SJSA1 (cell line): ENCODE data around the gene TBC1D2B. TPM values are rescaled to one million over a fixed set of nuclear protein-coding genes. Genes with fewer than 3 reads are reported as not detected.
A peak's percentile ranks its signal among the peaks of the same experiment; 100 is the strongest.

Source experiments
- DNase-seq, 2 experiments: peaks; one replicate each; pipeline ENCODE4 v3.0.0-alpha.2; 2015 to 2020; ENCODE audit warnings: low spot score in 2 of 2, low read depth in 1 of 2
- H3K27ac ChIP-seq: fragments of 250-450 bp; sonication (Bioruptor Pico); 2 replicates; pipeline ENCODE4 v1.5.1; 2020; ENCODE audit warnings: mild to moderate bottlenecking, moderate library complexity
- H3K27me3 ChIP-seq: fragments of 250-450 bp; sonication (Bioruptor Pico); replicated peaks from 2 replicates; pipeline ENCODE4 v1.5.1; 2020; ENCODE audit warnings: mild to moderate bottlenecking, moderate library complexity
- H3K36me3 ChIP-seq: fragments of 250-450 bp; sonication (Bioruptor Pico); 2 replicates; pipeline ENCODE4 v1.5.1; 2020; ENCODE audit warnings: mild to moderate bottlenecking
- H3K4me1 ChIP-seq: fragments of 250-450 bp; sonication (Bioruptor Pico); replicated peaks from 2 replicates; pipeline ENCODE4 v1.6.1; 2021; ENCODE audit warnings: mild to moderate bottlenecking
- H3K4me3 ChIP-seq: fragments of 250-450 bp; sonication (Bioruptor Pico); 2 replicates; pipeline ENCODE4 v1.5.1; 2020; ENCODE audit warnings: mild to moderate bottlenecking
- H3K9me3 ChIP-seq: fragments of 250-450 bp; sonication (Bioruptor Pico); replicated peaks from 2 replicates; pipeline ENCODE4 v1.5.1; 2020; ENCODE audit warnings: mild to moderate bottlenecking
- total RNA-seq: library from RNA; depleted of rRNA; stranded (reverse); fragments of >200 nt; shearing (Covaris generic); gene quantifications from 2 replicates; pipeline ENCODE4 v1.2.3, GENCODE V29; 2014

The TBC1D2B gene
- total RNA-seq, 1 experiment from 2014 or later = 28.2 TPM

- Histone ChIP-seq H3K27me3 (no peaks in the 10 kb centered on the region), H3K36me3 (peaks cover 18% of the 10 kb centered on the region), H3K9me3 (0 out of 2 replicates have a peak, but pooled peaks cover 2% of the 10 kb centered on the region), H3K4me3 (no peak overlapping the region), H3K4me1 (peaks cover 88% of the 10 kb centered on the region), H3K27ac (peak overlapping the region; percentile 30)
- DNase-seq = peak in 1 of 2 experiments; percentile 61
These were observed 5.2 kb downstream of the TBC1D2B start for GRCh38 chr15:78072080-78072892.

GRCh38 chr15:78071383-78071782, 6.1 kb downstream of the TBC1D2B start:
- no peaks in the 10 kb centered on the region for H3K9me3 ChIP-seq
- no peak overlapping the region for H3K4me3 ChIP-seq
- peaks cover 13% of the 10 kb centered on the region for H3K36me3 ChIP-seq
- DNase-seq = no peak
- H3K27ac ChIP-seq = no peak overlapping the region
- peaks cover 88% of the 10 kb centered on the region for H3K4me1 ChIP-seq
- H3K27me3 ChIP-seq = no peaks in the 10 kb centered on the region

DNA sequence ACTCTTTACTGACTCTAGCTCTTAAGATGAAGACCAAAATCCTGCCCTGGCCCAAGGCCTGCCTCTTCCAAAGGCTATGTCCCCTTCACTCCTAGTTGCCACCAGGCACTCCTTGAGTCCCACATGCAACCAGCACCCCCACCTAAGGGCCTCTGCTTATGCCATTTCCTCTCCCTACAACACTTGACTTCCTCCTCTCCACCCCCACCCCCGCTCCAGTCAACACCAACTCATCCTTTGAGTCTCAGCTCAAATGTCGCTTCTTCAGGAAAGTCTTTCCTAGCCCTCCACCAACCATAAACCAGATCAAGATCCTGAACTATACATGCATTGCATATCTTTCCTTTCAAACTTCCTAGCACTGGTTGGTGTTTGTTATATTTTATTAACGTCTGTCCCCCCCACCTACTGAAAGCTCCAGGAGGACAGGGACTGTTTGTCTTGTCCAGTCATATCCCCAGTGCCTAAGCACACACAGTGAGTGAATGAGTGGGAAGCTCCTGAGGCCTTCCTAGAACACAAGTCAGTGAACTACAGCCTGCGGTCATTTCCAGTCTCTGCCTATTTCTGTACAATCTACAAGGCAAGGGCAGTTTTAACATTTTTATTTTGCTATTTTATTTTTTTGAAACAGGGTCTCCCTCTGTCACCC, 7.3 kb downstream of the TBC1D2B start:
- no peak overlapping the region for H3K27ac ChIP-seq
- no peak overlapping the region for H3K4me3 ChIP-seq
- DNase-seq = no peak
- no peaks in the 10 kb centered on the region for H3K9me3 ChIP-seq
- H3K36me3 ChIP-seq = peaks cover 10% of the 10 kb centered on the region
- H3K4me1 ChIP-seq = peaks cover 84% of the 10 kb centered on the region
- no peaks in the 10 kb centered on the region for H3K27me3 ChIP-seq

GRCh38 chr15:78069462-78070029, 8.0 kb downstream of the TBC1D2B start:
- Histone ChIP-seq H3K27me3 (no peaks in the 10 kb centered on the region), H3K9me3 (no peaks in the 10 kb centered on the region), H3K27ac (no peak overlapping the region), H3K36me3 (peaks cover 6% of the 10 kb centered on the region), H3K4me3 (no peak overlapping the region), H3K4me1 (peaks cover 84% of the 10 kb centered on the region)
- DNase-seq = no peak

GRCh38 chr15:78069052-78069414, 8.5 kb downstream of the TBC1D2B start:
- DNase-seq = no peak
- no peaks in the 10 kb centered on the region for H3K27me3 ChIP-seq
- no peak overlapping the region; the same call in 1 of the 2 replicates for H3K27ac ChIP-seq
- H3K9me3 ChIP-seq = no peaks in the 10 kb centered on the region
- H3K36me3 ChIP-seq = 0 out of 2 replicates have a peak, but pooled peaks cover 4% of the 10 kb centered on the region
- H3K4me1 ChIP-seq = peaks cover 87% of the 10 kb centered on the region
- H3K4me3 ChIP-seq = no peak overlapping the region

- Histone ChIP-seq H3K27ac (no peak overlapping the region), H3K27me3 (no peaks in the 10 kb centered on the region), H3K36me3 (no peaks in the 10 kb centered on the region), H3K9me3 (no peaks in the 10 kb centered on the region), H3K4me3 (no peak overlapping the region), H3K4me1 (peaks cover 88% of the 10 kb centered on the region)
- DNase-seq = no peak
These were observed 9.9 kb downstream of the TBC1D2B start for GRCh38 chr15:78067328-78068228.

DNA sequence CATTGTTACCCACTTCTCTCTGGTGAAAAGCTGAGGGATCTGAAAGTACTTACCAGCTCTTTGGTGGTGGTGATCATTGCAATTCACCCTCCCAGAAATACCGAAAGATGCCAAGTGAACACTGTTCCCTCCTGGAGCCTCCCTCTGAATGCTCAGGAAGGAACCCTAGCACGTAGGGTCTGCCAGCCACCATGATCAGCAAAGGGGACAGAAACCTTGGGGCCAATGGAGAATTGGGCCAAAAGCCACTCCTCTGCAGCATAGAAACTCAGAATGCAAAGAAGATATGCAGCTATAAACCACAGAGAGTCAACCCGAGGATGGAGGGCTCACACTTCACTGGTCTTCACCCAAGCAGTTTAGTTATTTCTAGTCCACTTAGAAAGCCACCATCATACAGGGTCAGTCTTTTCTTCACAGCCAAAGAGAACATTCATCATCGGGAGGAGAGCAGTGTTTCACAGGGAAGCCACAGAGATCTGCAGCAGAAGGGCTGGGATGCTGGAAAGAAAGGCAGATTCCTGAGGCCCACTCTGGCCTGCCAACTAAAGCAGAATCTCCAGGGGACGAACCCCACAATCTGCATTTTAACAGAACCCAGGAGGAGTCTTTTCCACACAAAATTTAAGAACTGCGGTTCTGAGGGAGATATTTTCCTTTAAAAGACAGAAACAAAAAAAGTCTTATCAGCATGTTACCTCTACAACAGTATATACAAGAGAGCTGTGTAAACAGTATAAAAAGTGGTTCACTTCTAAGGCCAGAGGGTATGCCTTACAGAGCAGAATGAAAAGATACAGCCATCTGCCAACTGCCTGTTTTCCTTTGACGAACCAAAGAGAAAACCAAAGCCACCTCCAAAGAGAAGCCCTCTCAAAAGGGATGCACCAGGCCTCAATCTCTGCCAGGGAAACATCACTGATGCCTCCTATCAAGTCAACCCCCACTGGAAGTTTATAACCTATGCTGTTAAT, 11.3 kb downstream of the TBC1D2B start:
- H3K36me3 ChIP-seq = no peaks in the 10 kb centered on the region
- peak overlapping the region; percentile 71 for H3K27ac ChIP-seq
- H3K4me1 ChIP-seq = peaks cover 84% of the 10 kb centered on the region
- no peaks in the 10 kb centered on the region for H3K9me3 ChIP-seq
- H3K27me3 ChIP-seq = no peaks in the 10 kb centered on the region
- DNase-seq = no peak
- no peak overlapping the region for H3K4me3 ChIP-seq

DNA sequence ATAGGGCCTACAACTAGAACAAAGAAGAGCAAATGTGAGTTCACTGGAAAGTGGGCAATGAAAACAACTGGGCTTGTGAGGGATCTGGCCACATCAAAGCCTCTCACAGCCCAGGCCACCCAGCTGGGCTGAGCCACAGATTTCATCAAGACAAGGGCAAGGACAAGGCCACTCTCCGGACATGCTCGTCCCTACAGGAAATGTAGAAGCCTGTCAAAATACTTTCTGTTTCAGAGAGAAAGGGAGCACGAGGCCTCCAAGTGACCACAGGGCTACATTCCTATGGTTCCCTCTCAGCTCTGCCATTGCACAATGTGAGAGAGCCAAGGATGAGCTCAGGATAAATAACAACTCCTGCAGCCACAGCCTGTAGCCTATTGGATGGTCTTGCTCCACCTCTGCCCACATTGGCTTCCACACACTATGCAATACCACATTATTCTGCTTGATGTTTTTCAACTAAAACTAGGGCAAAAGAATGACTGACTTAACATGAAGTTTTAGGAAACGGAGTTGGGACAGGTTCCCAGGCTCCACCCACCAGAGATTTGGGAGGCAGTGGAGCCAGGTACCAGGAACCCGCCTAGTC, 12.1 kb downstream of the TBC1D2B start:
- Histone ChIP-seq H3K4me3 (no peak overlapping the region), H3K36me3 (no peaks in the 10 kb centered on the region), H3K9me3 (no peaks in the 10 kb centered on the region), H3K27me3 (no peaks in the 10 kb centered on the region), H3K27ac (peak overlapping the region; percentile 71), H3K4me1 (peaks cover 78% of the 10 kb centered on the region)
- DNase-seq = peak; percentile 96 to 98

- H3K4me3 ChIP-seq = no peak overlapping the region
- H3K27ac ChIP-seq = peak overlapping the region; percentile 45
- no peaks in the 10 kb centered on the region for H3K27me3 ChIP-seq
- 0 out of 2 replicates have a peak, but pooled peaks cover 2% of the 10 kb centered on the region for H3K36me3 ChIP-seq
- H3K4me1 ChIP-seq = peaks cover 75% of the 10 kb centered on the region
- H3K9me3 ChIP-seq = no peaks in the 10 kb centered on the region
- DNase-seq = no peak
These were observed 13.0 kb downstream of the TBC1D2B start for GRCh38 chr15:78064544-78064943.

DNA sequence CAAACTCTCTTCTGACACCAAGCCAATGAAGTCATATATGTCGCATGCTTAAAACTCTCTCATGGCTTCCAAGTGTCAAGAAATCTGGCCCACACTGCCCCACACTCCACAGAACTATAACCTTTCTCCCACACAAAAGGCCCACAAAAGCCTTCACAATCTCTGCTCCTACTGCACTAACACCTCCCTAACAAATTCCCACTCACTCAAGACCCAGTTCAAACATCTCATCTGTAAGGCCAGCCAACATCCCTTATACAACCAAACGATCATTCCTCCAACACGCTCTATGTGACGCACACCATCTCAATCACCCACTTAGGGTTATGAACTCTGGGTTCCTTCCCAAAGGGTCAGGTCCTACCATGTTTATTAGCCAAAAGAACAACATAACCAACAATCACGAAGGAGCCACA, 13.5 kb downstream of the TBC1D2B start:
- H3K4me3 ChIP-seq = no peak overlapping the region
- 0 out of 2 replicates have a peak, but pooled peaks cover 5% of the 10 kb centered on the region for H3K36me3 ChIP-seq
- no peak for DNase-seq
- H3K4me1 ChIP-seq = peaks cover 77% of the 10 kb centered on the region
- H3K27me3 ChIP-seq = no peaks in the 10 kb centered on the region
- no peaks in the 10 kb centered on the region for H3K9me3 ChIP-seq
- H3K27ac ChIP-seq = no peak overlapping the region

DNA sequence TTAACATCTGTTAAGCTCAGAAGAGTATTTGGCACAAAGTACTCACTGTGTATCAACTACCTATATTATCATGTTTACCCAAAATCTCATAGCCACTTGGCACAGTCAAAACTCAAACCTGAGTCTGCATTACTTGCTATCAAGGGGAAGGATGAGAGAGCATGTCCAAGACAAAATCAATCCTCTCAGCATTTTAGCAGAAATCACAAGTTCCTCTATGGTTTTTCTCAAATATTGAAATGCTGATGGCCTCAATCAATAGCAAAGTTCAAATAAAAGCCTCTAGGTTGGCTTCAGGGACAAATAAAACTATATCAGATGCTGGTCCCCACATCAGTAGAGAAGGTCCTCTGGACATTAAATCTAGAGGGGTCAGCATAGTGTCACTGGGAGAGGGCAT, 14.3 kb downstream of the TBC1D2B start:
- no peak overlapping the region for H3K4me3 ChIP-seq
- no peaks in the 10 kb centered on the region for H3K27me3 ChIP-seq
- H3K4me1 ChIP-seq = peaks cover 77% of the 10 kb centered on the region
- no peaks in the 10 kb centered on the region for H3K9me3 ChIP-seq
- no peak overlapping the region for H3K27ac ChIP-seq
- 0 out of 2 replicates have a peak, but pooled peaks cover 5% of the 10 kb centered on the region for H3K36me3 ChIP-seq
- no peak for DNase-seq

GRCh38 chr15:78061963-78062427, 15.5 kb downstream of the TBC1D2B start:
- H3K4me1 ChIP-seq = peaks cover 71% of the 10 kb centered on the region
- peak overlapping the region; percentile 27 for H3K27ac ChIP-seq
- DNase-seq = peak; percentile 61 to 67

More at GRCh38 chr15:78061963-78062427, 15.5 kb downstream of the TBC1D2B start:
- H3K4me3 ChIP-seq = peak overlapping the region; percentile 11
- 0 out of 2 replicates have a peak, but pooled peaks cover 5% of the 10 kb centered on the region for H3K36me3 ChIP-seq
- no peaks in the 10 kb centered on the region for H3K27me3 ChIP-seq
- H3K9me3 ChIP-seq = no peaks in the 10 kb centered on the region
